HG03521 (cell line): Measurements from ENCODE around the gene SPAAR.
"Not testable (repeated sequence)": the region's sequence is repeated elsewhere in the genome, so short reads cannot be mapped to it uniquely, and the experiment has no call there.

Source experiments
- ATAC-seq: cut with Tn5 transposase; IDR thresholded peaks from one replicate; pipeline ENCODE4 v1.9.1; 2021; ENCODE audit warnings: mild to moderate bottlenecking, moderate library complexity; ENCODE audit not compliant: unreplicated experiment

Gene SPAAR, protein sequence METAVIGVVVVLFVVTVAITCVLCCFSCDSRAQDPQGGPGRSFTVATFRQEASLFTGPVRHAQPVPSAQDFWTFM

DNA sequence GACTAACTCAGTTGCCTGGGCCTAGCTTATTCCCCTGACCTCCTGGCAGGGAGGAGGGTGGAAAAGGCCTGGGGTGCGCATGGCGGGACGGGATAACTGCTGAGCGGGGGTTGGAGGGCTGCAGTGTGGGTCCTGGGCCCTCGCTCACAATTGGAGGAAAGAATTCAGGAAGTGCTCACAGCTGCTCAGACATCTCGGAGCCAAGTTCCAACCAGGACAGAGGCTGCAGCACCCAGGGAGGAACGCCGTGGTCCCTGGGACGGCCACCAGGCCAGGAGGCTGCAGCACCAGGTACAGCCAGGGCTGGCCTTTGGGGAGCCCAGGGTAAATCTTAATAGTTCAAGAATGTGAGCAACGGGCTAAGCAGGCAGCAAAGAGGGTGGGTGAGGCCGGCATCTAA is at the start of gene SPAAR:
Gene SPAAR (plus strand): TSS at position 217 of the 400 bp plus-strand sequence. CDS start 974 bp downstream, outside the sequence.
- no peak for ATAC-seq

DNA sequence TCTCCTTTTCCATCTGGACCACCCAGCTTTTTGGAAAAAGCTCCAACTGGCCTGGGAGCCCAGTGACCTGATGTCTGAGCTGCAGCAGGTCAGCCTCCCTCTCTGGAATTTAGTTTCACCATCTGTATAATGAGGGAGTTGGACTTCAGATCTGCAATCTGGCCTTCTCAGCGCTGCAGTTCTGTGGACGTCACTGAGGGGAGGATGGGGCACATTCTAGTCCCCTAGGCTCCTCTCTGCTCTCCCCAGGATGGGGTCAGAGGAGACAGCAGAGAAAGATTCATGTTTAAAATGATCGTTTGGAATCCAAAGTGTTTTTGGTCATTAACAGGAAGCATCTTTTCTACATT is 49.3 kb upstream of the SPAAR start:
- no peak for ATAC-seq

DNA sequence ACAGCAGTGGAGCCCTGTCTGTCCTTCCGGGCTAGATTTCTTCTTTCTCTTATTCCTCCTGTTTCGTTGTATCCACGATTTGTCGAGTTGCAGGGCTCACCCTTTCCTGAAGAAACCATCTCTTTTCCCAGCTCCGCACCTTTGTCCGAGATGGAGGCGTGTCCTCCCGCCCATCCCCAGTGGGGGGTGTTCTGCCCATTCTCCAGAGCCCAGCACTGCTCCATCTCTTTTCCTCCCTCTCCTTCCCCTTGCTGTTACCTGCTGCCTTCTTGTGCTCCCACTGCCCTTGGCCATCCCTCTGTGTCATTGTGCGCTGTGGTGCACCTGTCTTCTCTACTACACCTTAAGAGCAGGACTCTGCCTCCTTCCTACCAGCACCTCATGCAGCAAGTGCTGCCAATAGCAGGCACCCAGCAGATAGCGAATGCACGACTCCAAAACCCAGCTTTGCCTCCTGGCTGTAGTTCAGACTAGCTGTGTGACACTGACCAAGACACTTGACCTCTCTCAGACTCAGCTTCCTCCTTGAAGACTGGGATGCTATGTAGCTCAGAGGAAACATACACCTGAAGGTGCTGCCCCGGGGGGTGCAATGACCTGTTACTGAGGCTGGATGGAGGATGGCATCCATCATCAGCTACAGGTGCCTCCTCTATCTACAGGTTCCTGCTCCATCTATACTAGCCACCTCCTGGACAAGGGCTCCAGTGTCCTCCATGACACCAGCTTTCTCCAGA is 48.0 kb upstream of the SPAAR start:
- no peak for ATAC-seq

DNA sequence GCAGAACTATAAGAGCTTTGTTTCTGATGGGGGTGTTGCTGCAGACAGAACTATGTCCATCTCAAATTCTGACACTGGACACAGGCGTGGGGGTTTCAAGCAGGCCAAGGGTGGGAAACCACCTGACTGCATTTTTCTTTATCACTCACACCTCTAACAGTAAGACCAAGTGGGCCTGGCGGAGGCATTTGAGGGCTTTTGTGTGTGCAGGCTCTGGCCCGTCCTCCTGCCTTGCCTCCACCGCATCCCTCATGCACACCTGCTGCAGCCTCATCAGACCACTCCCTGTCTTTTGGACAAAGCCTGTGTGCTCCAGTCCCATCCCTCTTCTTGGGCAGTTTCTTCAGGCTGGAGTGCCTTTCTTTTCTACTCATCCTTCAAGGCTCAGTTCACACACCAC is 47.0 kb upstream of the SPAAR start:
- ATAC-seq = no peak

DNA sequence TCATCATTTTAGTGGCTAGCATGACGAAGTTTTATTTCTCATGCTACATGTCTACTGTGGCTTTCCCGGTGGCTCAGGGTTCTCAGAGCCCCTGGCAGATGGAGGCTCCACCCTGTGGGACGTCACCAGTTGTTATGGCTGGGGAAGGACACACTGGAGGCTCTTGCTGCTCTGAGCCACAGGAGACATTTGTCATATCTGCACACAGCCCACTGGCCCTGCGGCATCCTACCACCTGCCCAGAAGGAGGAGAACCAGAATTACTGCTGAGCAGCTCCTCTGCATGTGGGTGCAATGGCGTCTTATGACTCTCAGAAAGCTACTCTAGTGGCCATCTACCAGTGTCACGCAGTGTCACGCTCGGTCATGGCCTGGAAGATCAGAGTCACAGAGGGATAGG is 45.7 kb upstream of the SPAAR start:
- ATAC-seq = no peak

DNA sequence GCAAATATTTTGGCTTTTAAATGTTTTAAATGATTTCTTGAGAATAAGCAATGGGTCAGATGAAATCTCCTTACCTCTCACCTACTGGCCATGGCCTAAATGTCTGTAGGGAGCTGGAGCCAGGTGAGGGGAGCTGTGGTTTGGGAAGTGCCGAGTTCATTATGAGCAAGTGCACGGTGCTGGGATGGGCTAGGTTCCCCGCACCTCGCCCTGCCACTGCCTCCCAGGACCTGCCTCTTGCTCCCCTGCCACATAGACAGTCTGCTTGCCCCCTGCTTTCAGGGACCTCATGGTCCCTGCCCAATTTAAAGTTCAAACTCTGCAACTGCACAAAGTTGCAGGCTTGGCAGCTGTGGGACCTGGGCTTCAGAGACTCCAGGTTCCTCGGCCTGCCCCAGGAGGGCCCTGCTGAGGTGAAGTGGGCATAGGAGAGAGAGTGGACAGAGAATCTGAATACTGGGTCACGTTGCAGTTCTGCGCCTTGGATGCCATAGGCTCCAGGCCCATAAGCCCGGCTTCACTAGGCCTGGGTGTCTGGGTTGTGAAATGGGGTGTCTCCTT is 44.5 kb upstream of the SPAAR start:
- no peak for ATAC-seq

DNA sequence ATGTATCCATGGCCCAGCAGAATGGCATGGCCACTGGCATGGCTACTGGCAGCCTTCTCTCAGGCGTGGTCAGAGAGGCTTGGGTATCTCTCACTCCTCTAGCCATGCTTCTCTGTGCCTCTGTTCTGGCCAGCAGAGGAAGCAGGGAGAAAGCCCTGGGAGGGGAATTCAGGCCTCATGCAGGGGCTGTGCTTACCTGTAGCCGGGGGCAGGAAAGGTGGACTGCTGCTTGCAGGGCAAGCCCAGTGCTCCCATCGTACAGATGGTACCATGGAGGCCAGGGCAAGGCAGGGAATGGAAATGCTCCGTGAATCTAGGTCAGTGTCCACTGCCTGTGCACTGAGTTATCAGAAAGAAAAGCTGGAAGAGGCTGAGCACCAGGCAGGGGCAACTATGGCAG is 41.8 kb upstream of the SPAAR start:
- no peak for ATAC-seq

DNA sequence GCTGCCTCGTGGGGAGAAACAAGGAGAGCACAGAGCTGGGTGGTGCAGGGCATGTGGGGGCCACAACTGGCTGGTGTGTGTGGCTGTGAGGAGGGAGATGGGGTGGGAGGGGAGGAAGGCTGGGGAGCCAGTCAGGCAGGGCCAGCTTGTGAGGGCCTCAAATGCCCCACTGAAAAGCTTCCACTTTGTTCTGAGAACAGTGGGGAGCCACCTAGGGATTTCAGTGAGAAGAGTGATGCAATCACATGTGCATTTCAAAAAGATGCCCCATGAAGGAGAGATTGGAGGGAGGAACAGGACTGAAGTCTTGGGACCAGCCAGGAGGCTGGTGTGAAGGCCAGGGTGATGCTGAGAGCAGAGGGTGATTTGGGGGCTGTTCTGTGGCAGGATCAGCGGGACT is 40.4 kb upstream of the SPAAR start:
- no peak for ATAC-seq

DNA sequence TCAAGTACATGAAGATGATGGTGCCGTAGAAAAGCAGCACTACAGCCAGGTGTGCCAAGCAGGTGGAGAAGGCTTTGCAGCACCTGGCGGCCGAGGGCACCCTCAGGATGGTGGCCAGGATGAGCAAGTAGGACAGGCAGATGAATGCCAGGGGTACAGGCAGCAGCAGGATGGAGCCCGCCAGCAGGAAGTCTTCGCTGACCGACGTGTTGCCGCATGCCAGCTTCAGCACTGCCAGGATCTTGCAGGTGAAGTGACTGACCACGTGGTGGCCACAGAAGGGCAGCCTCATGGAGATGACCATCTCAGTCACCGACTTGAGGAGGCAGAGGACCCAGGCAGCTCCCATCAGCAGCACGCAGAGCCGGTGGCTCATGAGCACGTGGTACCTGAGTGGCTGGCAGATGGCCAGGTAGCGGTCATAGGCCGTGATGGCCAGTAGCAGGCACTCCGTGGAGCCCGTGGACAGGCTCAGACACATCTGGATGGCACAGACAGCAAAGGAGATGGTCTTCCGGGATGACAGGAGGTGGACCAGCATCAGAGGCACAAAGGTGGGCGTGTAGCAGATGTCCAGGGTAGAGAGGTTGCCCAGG is 39.6 kb upstream of the SPAAR start:
- ATAC-seq = no peak

DNA sequence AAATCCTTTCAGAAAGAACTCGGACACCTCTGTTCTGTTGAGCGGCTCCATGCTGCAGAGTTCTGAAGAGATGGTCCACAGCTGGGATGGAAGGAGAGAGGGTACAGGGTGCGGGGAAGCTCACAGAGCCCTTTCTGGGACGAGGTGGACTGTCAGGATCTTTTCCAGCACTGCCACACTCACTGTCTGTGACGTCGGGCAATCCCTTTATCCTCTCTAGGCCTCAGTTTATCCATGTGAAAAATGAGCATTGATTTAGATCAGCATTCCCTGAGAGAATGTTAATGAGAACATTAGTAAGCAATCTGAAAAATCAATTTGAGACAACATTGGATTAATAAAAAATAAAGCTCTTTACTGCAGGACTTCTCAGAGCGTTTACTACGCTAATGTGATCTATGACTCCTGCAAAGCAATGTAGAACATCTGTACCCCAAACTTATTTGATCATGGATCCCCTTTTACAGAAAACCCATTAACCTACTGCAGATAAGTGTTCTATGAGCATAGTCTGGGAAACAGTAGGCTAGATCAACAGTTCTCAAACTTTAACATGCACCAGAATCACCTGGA is 38.9 kb upstream of the SPAAR start, which contains the start of gene OR13J1:
Gene OR13J1 (minus strand): TSS at position 51 of the 573 bp plus-strand sequence. CDS start 0 bp downstream, at position 51.
- no peak for ATAC-seq

DNA sequence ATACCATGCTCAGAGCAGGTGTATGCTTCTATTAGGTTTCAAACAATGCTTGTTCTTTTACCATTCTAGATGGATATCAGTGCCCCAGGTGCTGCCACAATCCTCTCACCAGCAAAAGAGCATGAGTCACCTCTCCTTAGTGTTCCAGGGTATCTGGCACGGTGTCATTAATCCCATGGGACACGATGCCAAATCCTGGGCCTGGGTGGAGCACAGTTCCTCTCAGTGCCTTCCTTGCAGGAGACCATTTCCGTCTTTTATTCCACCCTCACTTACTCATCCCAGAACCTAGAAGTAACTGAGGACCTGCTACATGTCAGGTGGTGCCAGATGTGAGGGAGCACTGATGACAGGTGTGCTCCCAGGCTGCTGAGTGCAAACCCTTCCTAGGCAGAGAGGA is 37.7 kb upstream of the SPAAR start:
- ATAC-seq = no peak

DNA sequence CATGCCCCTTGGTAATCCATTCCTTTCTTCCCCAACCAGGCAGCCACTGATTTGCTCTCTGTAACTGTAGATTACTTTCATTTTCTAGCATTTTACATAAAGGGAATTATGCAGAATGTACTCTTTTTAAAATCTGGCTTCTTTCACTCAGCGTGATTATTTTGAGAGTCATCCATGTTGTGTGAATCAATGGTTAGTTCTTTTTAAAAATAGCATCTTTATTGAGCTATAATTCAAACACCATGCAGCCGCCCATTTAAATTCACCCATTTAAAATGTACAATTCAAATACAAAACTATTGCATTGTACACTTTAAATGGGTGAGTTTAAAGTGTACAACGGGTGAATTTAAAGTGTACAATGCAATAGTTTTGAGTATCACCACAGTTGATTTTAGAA is 36.8 kb upstream of the SPAAR start:
- ATAC-seq = no peak

DNA sequence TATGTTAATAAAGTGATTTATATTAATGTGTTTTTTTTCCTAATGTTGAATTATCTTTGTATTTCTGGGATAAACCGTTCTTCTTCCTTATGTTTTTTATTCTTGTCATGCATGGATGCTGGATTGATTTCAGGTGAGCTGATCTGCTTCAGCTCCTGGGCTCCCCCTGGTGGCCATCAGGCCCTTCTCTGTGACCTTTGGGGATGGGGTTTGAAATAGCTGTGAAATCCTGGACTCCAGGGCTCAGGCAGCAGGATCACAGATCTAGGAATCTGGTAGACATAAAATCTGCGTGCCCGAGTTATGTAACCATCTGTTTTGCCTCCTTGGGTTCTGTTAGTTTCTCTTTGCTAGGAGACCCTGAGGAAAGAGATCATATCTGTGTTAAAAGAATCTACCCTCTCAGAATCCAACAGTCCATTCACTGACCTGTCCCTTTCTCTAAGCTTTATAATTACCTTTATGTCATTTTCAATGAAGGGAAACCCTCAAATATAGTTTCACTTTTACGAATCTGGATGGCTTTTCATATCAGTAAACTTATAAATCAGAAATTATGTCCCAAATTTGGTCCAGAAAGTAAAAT is 26.9 kb upstream of the SPAAR start:
- no peak for ATAC-seq

DNA sequence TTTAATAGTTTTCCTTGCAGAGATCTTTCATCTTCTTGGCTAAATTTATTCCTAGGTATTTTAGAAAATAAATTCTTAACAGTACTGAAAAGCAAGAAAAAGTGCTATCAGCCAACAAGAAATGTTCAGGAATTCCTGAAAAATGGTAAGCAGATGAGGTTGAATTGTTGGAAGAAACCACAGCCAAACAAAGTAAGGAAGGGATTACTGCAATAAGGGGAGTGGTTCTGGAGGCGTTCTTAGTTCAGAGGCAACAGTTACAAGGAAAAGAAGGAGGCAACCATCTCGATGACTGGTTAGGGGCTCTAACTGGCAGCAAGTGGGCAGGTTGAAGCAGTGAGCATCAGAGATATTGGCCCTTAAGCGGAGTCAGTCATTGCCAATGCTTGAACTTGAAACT is 26.3 kb upstream of the SPAAR start:
- no peak for ATAC-seq

DNA sequence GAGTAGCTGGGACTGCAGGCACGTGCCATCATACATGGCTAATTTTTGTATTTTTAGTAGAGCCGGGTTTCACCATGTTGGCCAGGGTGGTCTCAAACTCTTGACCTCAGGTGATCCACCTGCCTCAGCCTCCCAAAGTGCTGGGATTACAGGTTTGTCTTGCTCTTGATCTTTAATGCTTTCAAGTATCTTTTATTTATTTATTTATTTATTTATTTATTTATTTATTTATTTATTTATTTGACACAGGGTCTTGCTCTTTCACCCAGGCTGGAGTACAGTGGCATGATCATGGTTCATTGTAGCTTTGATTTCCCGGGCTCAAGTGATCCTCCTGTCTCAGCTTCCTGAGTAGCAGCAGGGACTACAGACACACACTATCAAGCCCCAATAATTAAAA is 24.4 kb upstream of the SPAAR start:
- ATAC-seq = not testable (repeated sequence)

DNA sequence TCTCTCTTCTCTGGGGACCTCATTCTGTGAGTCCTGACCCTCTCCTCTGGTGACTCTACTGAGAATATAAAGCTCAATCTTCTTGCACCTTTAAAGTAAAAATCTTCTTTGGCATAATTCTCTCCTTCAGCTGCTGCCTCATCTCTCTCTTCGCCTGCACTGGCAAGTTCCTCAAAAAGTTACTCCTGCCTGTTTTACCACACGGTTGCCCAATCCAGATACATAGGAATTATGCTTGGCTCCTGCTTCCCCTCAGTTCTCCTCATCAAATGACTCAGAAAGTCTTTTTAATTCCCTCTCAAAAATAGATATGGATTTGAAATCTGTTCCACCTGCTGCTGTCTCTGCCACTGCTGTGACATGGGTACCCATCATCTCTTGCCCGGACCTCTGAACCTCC is 17.6 kb upstream of the SPAAR start:
- no peak for ATAC-seq

DNA sequence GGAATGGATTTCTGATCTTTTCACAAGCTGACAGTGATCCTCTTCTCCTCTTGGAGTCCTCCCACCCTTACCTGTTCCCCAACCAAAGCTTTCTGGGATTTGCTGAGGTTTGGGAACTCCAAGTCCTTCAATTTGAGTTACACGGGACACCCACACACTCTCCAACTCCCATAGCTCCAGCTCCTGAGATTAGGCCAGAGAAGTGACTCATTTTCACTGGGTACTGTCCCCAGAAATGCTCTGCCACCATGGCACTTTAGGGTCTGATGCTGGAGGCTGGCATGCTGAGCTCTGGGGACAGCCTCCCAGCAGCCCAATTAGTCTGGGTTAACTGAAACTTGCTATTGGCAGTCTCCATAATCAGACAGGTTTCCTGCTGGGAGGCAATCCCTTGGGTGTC is 17.2 kb upstream of the SPAAR start:
- no peak for ATAC-seq

DNA sequence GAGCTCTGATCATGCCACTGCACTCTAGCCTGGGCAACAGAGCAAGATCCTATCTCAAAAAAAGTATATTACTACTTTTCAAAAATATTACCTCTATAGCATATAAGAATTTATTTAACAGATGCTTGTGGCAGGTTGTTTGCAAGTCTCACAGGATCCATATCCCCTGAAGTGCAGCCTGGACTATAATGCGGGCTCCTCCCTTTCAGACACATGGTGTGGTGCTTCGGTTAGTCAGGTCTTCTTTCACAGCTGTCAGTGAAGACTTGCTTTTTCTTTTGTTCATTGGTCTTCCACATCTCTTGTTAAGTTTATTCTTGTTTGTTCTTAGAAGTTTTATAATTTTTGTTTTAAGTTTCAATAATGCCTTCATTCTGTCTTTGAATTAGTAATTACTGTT is 12.7 kb upstream of the SPAAR start:
- ATAC-seq = no peak

DNA sequence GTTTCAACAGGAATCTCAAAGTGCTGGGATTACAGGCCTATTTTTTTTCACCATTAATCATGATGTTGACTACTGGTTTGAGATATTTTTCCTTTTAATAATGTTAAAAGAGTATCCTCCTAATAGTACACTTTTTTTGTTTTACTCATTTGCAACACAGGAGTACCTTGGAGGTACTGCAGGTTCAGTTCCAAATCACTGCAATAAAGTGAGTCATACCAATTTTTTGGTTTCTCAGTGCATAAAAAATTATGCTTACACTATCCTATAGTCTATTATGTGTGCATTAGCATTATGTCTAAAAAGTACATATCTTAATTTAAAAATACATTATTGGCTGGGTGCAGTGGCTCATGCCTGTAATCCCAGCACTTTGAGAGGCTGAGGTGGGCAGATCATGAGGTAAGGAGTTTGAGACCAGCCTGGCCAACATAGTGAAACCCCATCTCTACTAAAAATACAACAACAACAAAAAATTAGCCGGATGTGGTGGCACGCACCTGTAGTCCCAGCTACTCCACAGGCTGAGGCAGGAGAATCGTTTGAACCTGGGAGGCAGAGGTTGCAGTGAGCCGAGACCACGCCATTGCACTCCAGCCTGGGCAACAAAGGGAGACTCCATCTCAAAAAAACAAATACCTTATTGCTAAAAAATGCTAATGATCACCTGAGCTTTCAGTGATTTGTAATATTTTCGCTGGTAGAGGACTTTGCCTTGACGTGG is 11.8 kb upstream of the SPAAR start:
- not testable (repeated sequence) for ATAC-seq

DNA sequence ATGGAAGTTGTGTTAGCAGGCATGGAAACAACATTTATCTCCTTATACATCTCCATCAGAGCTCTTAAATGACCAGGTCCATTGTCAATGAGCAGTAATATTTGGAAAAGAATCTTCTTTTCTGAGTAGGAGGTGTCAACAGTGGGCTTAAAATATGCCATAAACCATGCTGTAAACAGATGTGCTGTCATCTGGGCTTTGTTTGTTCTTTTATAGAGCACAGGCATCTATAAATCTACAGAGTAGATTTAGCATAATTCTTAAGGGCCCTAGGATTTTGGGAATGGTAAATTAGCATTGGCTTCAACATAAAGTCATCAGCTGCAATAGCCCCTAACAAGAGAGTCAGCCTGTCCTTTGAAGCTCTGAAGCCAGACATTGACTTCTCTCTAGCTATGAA is 11.0 kb upstream of the SPAAR start:
- ATAC-seq = no peak

DNA sequence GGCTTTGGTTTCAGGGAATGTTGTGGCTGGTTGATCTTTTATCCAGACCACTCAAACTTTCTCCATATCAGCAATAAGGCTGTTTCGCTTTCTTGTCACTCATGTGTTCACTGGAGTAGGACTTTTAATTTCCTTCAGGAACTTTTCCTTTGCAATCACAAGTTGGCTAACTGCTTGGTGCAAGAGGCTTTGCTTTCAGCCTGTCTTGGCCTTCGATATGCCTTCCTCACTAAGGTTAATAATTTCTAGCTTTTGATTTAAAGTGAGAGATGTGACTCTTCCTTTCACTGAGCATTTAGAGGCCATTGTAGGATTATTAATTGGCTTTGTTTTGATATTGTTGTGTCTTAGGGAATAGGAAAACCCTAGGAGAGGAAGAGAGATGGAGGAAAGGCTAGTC is 10.3 kb upstream of the SPAAR start:
- ATAC-seq = no peak
